Subcutaneous adipose tissue (tissue), 4 donors: ENCODE measurements around the gene GADL1. TPM values are rescaled to one million over a fixed set of nuclear protein-coding genes. Genes with fewer than 3 reads are reported as not detected.

ENCODE experiments used
- CTCF ChIP-seq: fragments of 450-650 bp; IDR thresholded peaks from one replicate; pipeline ENCODE4 v1.5.1; 2016; ENCODE audit warnings: low read depth, mild to moderate bottlenecking, control low read depth, antibody characterized with exemption, moderate library complexity
- total RNA-seq, 4 donors: library from RNA; depleted of rRNA; stranded (reverse); fragments of >200 nt; gene quantifications; one replicate each; pipeline ENCODE4 v1.1.0, GENCODE V29; 2016

The GADL1 gene
- total RNA-seq, 4 donors from 2014 or later = not detected

- no peak for TF ChIP-seq CTCF
Measured at GRCh38 chr3:30696896-30697295, 197.6 kb downstream of the GADL1 start.

GRCh38 chr3:30696403-30696819, 198.1 kb downstream of the GADL1 start:
- TF ChIP-seq CTCF = no peak

- no peak for TF ChIP-seq CTCF
Measured at GRCh38 chr3:30695302-30696061, 199.0 kb downstream of the GADL1 start.

- TF ChIP-seq CTCF = no peak
Measured at GRCh38 chr3:30694668-30695067, 199.8 kb downstream of the GADL1 start.

- no peak for TF ChIP-seq CTCF
Measured at GRCh38 chr3:30694148-30694547, 200.3 kb downstream of the GADL1 start.

GRCh38 chr3:30693470-30694120, 200.9 kb downstream of the GADL1 start:
- TF ChIP-seq CTCF = no peak

- no peak for TF ChIP-seq CTCF
Measured at GRCh38 chr3:30692498-30693130, 201.8 kb downstream of the GADL1 start.
